GM18517 (cell line): Measurements from ENCODE around the gene NBEAL1.
"Not testable (repeated sequence)": the region's sequence is repeated elsewhere in the genome, so short reads cannot be mapped to it uniquely, and the experiment has no call there.

Source experiments
- ATAC-seq: cut with Tn5 transposase; IDR thresholded peaks from one replicate; pipeline ENCODE4 v1.9.1; 2021; ENCODE audit warnings: mild to moderate bottlenecking, moderate library complexity; ENCODE audit not compliant: unreplicated experiment

Gene NBEAL1

GRCh38 chr2:203105996-203106395 is 91.3 kb downstream of the NBEAL1 start:
- ATAC-seq: no peak

GRCh38 chr2:203110496-203110895 is 95.8 kb downstream of the NBEAL1 start:
- ATAC-seq: not testable (repeated sequence)

GRCh38 chr2:203112342-203112741 is 97.7 kb downstream of the NBEAL1 start:
- no peak for ATAC-seq

GRCh38 chr2:203115201-203115700 is 100.6 kb downstream of the NBEAL1 start:
- ATAC-seq: not testable (repeated sequence)

- no peak for ATAC-seq
These were observed 107.8 kb downstream of the NBEAL1 start for GRCh38 chr2:203122317-203122986.

- ATAC-seq: no peak
These were observed 112.3 kb downstream of the NBEAL1 start for GRCh38 chr2:203126996-203127395.

- no peak for ATAC-seq
These were observed 120.4 kb downstream of the NBEAL1 start for GRCh38 chr2:203135105-203135504.

GRCh38 chr2:203143391-203143790 is 128.7 kb downstream of the NBEAL1 start:
- ATAC-seq: no peak

GRCh38 chr2:203149194-203149593 is 134.5 kb downstream of the NBEAL1 start:
- ATAC-seq: no peak

- no peak for ATAC-seq
These were observed 140.7 kb downstream of the NBEAL1 start for GRCh38 chr2:203155406-203155805.

- not testable (repeated sequence) for ATAC-seq
These were observed 148.0 kb downstream of the NBEAL1 start for GRCh38 chr2:203162722-203163121.

- ATAC-seq: no peak
These were observed 149.7 kb downstream of the NBEAL1 start for GRCh38 chr2:203164311-203164935.

GRCh38 chr2:203167751-203168150 is 153.1 kb downstream of the NBEAL1 start:
- no peak for ATAC-seq

- no peak for ATAC-seq
These were observed 155.8 kb downstream of the NBEAL1 start for GRCh38 chr2:203170502-203170901.

GRCh38 chr2:203175371-203175770 is 160.7 kb downstream of the NBEAL1 start:
- ATAC-seq: no peak

- ATAC-seq: no peak
These were observed 162.7 kb downstream of the NBEAL1 start for GRCh38 chr2:203177361-203177760.

GRCh38 chr2:203185864-203186263 is 171.2 kb downstream of the NBEAL1 start:
- no peak for ATAC-seq

- ATAC-seq: not testable (repeated sequence)
These were observed 175.9 kb downstream of the NBEAL1 start for GRCh38 chr2:203190547-203190946.

GRCh38 chr2:203191026-203191425 is 176.4 kb downstream of the NBEAL1 start:
- ATAC-seq: not testable (repeated sequence)

GRCh38 chr2:203191961-203192360 is 177.3 kb downstream of the NBEAL1 start:
- no peak for ATAC-seq

- ATAC-seq: no peak
These were observed 180.8 kb downstream of the NBEAL1 start for GRCh38 chr2:203195331-203196036.

GRCh38 chr2:203200866-203201265 is 186.2 kb downstream of the NBEAL1 start:
- ATAC-seq: no peak
